ENCODE data around the gene PDAP1.
"Not testable (repeated sequence)": the region's sequence is repeated elsewhere in the genome, so short reads cannot be mapped to it uniquely, and the experiment has no call there.

The PDAP1 gene

GRCh38 chr7:99380823-99381663, 27.4 kb downstream of the PDAP1 start:
- DNase-seq (ENCODE audit: extremely low spot score, insufficient read length, low read depth) (peak; percentile 72), FAIRE-seq (peak; percentile 97)

- FAIRE-seq = no peak
- no peak for DNase-seq (ENCODE audit: extremely low spot score, insufficient read length, low read depth)
Measured at GRCh38 chr7:99380032-99380822, 28.2 kb downstream of the PDAP1 start.

GRCh38 chr7:99379693-99380031, 28.7 kb downstream of the PDAP1 start:
- FAIRE-seq; DNase-seq (ENCODE audit: extremely low spot score, insufficient read length, low read depth): not testable (repeated sequence)

- DNase-seq (ENCODE audit: extremely low spot score, insufficient read length, low read depth) = no peak
- peak; percentile 87 for FAIRE-seq
Measured at GRCh38 chr7:99379043-99379577, 29.3 kb downstream of the PDAP1 start.

GRCh38 chr7:99375070-99375807, 33.2 kb downstream of the PDAP1 start:
- FAIRE-seq = peak; percentile 48

GRCh38 chr7:99374111-99375064, 34.0 kb downstream of the PDAP1 start, which contains the start of gene ARPC1B:
ARPC1B (plus strand) TSS chr7:99374730; CDS start chr7:99385715, 10,985 bp downstream.
- FAIRE-seq (peak; percentile 26), DNase-seq (ENCODE audit: extremely low spot score, insufficient read length, low read depth) (peak; percentile 87)

More at GRCh38 chr7:99375070-99375807, 33.2 kb downstream of the PDAP1 start:
- no peak for DNase-seq (ENCODE audit: extremely low spot score, insufficient read length, low read depth)

- DNase-seq (ENCODE audit: extremely low spot score, insufficient read length, low read depth) (no peak), FAIRE-seq (no peak)
Measured at GRCh38 chr7:99373091-99374066, 35.0 kb downstream of the PDAP1 start.

GRCh38 chr7:99372275-99373090, 35.9 kb downstream of the PDAP1 start:
- FAIRE-seq = no peak
- no peak for DNase-seq (ENCODE audit: extremely low spot score, insufficient read length, low read depth)

- FAIRE-seq = no peak
Measured at GRCh38 chr7:99371376-99371920, 36.9 kb downstream of the PDAP1 start.

GRCh38 chr7:99369767-99370391, 38.5 kb downstream of the PDAP1 start:
- no peak for FAIRE-seq
- no peak for DNase-seq (ENCODE audit: extremely low spot score, insufficient read length, low read depth)

More at GRCh38 chr7:99371376-99371920, 36.9 kb downstream of the PDAP1 start:
- DNase-seq (ENCODE audit: extremely low spot score, insufficient read length, low read depth) = no peak

GRCh38 chr7:99368750-99369389, 39.5 kb downstream of the PDAP1 start:
- DNase-seq (ENCODE audit: extremely low spot score, insufficient read length, low read depth) (no peak), FAIRE-seq (no peak)

GRCh38 chr7:99366646-99367045, 41.8 kb downstream of the PDAP1 start:
- no peak for FAIRE-seq
- no peak for DNase-seq (ENCODE audit: extremely low spot score, insufficient read length, low read depth)

GRCh38 chr7:99365318-99366141, 42.9 kb downstream of the PDAP1 start:
- DNase-seq (ENCODE audit: extremely low spot score, insufficient read length, low read depth) (no peak), FAIRE-seq (no peak)

- FAIRE-seq = no peak
- DNase-seq (ENCODE audit: extremely low spot score, insufficient read length, low read depth) = no peak
Measured at GRCh38 chr7:99363286-99363685, 45.1 kb downstream of the PDAP1 start.

GRCh38 chr7:99362801-99363200, 45.6 kb downstream of the PDAP1 start:
- no peak for DNase-seq (ENCODE audit: extremely low spot score, insufficient read length, low read depth)
- FAIRE-seq = no peak

All from GM18507 (cell line).